ENCODE data around the gene EHBP1.

- TF ChIP-seq CTCF (IDR thresholded peaks at IDR 0.05): no peak
- no peak for TF ChIP-seq POLR2A (IDR thresholded peaks at IDR 0.05)
Measured at GRCh38 chr2:62711832-62712494, 6.5 kb downstream of the EHBP1 start.
